ENCODE measurements around the gene KISS1R. TPM values are rescaled to one million over a fixed set of nuclear protein-coding genes. Genes with fewer than 3 reads are reported as not detected.

Gene KISS1R
- total and polyA plus RNA-seq, 8 donors, result 0.11 to 0.23 (median 0.15) TPM; not detected in 5

DNA sequence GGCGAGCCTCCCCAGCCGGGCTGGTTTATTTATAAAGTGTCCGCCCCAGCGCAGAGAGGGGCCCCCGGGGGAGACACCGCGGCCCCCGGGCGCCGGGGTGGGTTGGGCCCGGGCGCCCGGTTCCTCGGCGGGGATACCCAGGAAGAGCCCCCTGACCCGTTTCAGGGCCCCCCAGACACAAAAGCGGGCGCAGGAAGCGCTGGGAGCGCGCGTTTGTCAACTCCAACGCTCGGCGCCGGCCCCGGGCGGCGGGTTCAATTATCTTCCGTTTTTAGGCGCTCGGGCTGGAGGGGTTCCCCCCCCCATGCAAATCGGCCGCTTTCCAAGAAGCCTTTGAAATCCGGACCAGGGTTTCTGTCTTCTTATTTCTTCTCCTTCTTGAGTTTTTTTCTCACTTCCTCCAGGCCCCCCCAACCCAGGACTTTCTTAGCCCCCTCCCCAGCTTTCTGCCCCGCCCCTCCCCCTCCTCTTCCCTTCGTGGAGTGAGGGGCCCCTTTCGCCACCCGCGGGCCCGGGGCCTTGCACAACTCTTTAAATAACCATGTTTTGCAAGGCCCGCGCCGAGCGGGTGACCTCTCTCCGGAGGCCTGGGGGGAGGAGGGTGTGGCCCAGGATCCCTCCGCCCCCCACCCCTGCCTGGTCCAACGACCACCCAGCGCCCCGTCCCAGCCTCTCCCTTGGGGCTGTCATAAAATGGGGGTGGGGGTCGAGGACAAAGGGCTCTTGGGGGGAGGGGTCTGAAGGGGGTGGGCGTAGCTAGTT lies 9.6 kb downstream of the KISS1R start:
- Histone ChIP-seq H3K36me3 (peaks cover 0 to 28% of the 10 kb centered on the region in 2 donors), H3K4me1 (peaks cover 5 to 47% of the 10 kb centered on the region in 2 donors), H3K4me3 (peak overlapping the region; percentile 79 to 94), H3K27me3 (no peaks in the 10 kb centered on the region), H3K9me3 (no peaks in the 10 kb centered on the region), H3K27ac (peak overlapping the region; percentile 78 to 98)
- intact Hi-C loops (cut with DNase I), result loop anchor here in 1 of 2 donors (2.0 kb wide), 1 partner anchor 56 kb away; no protein-coding TSS in a partner anchor
- DNase-seq, result peak in 3 of 4 donors; percentile 79 to 95 (median 83)
- TF ChIP-seq, protein P1, sequence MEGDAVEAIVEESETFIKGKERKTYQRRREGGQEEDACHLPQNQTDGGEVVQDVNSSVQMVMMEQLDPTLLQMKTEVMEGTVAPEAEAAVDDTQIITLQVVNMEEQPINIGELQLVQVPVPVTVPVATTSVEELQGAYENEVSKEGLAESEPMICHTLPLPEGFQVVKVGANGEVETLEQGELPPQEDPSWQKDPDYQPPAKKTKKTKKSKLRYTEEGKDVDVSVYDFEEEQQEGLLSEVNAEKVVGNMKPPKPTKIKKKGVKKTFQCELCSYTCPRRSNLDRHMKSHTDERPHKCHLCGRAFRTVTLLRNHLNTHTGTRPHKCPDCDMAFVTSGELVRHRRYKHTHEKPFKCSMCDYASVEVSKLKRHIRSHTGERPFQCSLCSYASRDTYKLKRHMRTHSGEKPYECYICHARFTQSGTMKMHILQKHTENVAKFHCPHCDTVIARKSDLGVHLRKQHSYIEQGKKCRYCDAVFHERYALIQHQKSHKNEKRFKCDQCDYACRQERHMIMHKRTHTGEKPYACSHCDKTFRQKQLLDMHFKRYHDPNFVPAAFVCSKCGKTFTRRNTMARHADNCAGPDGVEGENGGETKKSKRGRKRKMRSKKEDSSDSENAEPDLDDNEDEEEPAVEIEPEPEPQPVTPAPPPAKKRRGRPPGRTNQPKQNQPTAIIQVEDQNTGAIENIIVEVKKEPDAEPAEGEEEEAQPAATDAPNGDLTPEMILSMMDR (IDR thresholded peaks at IDR 0.05), result no peak
- peak; percentile 30 for ATAC-seq

DNA sequence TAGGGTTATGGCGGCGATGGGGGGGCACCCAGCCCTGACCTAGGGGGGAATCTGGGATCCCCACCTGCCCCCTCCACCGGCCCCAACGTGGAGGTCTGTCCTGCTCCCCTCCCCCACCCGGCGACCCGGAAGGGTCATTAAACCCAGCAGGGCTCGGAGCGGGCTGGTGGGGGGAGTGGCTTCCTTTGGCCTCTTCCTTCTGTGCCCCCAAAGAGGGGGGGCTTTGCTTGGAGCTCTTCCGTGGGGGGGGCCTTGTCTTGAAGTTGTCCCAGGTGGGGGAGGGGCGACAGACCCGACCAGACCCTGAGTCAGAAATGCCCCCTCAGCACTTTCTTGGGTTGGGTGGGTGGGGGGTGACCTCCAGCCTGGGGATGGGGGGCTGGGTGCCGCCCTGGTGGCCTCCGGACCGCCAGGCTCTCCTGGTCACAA lies 10.2 kb downstream of the KISS1R start:
- Histone ChIP-seq H3K9me3 (no peaks in the 10 kb centered on the region), H3K36me3 (peaks cover 0 to 31% of the 10 kb centered on the region in 2 donors), H3K4me1 (peaks cover 5 to 47% of the 10 kb centered on the region in 2 donors), H3K4me3 (peak overlapping the region; percentile 79 to 94), H3K27ac (peak overlapping the region; percentile 78 to 98), H3K27me3 (no peaks in the 10 kb centered on the region)
- intact Hi-C loops (cut with DNase I), result loop anchor here in 1 of 2 donors (2.0 kb wide), 1 partner anchor 55 kb away; no protein-coding TSS in a partner anchor
- TF ChIP-seq, protein P1 (IDR thresholded peaks at IDR 0.05), result no peak
- DNase-seq (peak in 1 of 4 donors; percentile 81), ATAC-seq (no peak)

- Histone ChIP-seq H3K4me3 (peak overlapping the region in 1 of 2 donors; percentile 94), H3K4me1 (peaks cover 10 to 52% of the 10 kb centered on the region in 2 donors), H3K9me3 (no peaks in the 10 kb centered on the region), H3K27ac (peak overlapping the region in 1 of 2 donors; percentile 98), H3K36me3 (peaks cover 0 to 37% of the 10 kb centered on the region in 2 donors), H3K27me3 (no peaks in the 10 kb centered on the region)
- TF ChIP-seq, protein P1 (IDR thresholded peaks at IDR 0.05), result no peak
- no peak for DNase-seq
- ATAC-seq, result no peak
- intact Hi-C loops (cut with DNase I), result loop anchor here in 1 of 2 donors (2.0 kb wide), 1 partner anchor 55 kb away; no protein-coding TSS in a partner anchor
Observed at GRCh38 chr19:927780-928401, 10.8 kb downstream of the KISS1R start.

- DNase-seq (no peak), ATAC-seq (peak; percentile 1)
- no peaks in the 10 kb centered on the region for H3K27me3 ChIP-seq
- peaks cover 18 to 58% of the 10 kb centered on the region in 2 donors for H3K4me1 ChIP-seq
- TF ChIP-seq, protein P1 (IDR thresholded peaks at IDR 0.05), result no peak
- intact Hi-C loops (cut with DNase I), result no loop called here
- no peaks in the 10 kb centered on the region for H3K9me3 ChIP-seq
- peak overlapping the region in 1 of 2 donors; percentile 98 for H3K27ac ChIP-seq
- peaks cover 0 to 38% of the 10 kb centered on the region in 2 donors for H3K36me3 ChIP-seq
- H3K4me3 ChIP-seq, result peak overlapping the region in 1 of 2 donors; percentile 94
Observed at GRCh38 chr19:928471-929202, 11.5 kb downstream of the KISS1R start.

Data from left lung (tissue), 10 donors.